ENCODE results near the gene RERE. TPM values are rescaled to one million over a fixed set of nuclear protein-coding genes. Genes with fewer than 3 reads are reported as not detected.

RERE gene
- total and polyA plus RNA-seq, 2 donors (not counting 3 experiments of a cell fraction or from before 2014, with no cell fraction given): 14.1 to 113 TPM

GRCh38 chr1:8315573-8316475 lies 501.6 kb downstream of the RERE start:
- Histone ChIP-seq H3K4me2 (ENCODE audit: insufficient read depth, low read length) (no peak overlapping the region), H3K9me3 (replicated peaks; ENCODE audit: control insufficient read depth, insufficient read depth, low read length) (no peaks in the 10 kb centered on the region), H4K20me1 (replicated peaks; ENCODE audit: control insufficient read depth, extremely low read depth, insufficient read depth, low read length) (no peaks in the 10 kb centered on the region), H3K4me1 (ENCODE audit: control insufficient read depth, extremely low read depth, insufficient read depth, low read length) (peaks cover 7% of the 10 kb centered on the region), H3K27ac (ENCODE audit: insufficient read depth, low read depth, low read length) (no peak overlapping the region), H3K9ac (replicated peaks; ENCODE audit: extremely low read depth, insufficient read depth, low read length) (no peak overlapping the region), H3K9me1 (replicated peaks; ENCODE audit: control insufficient read depth, extremely low read depth, insufficient read depth, low read length) (no peaks in the 10 kb centered on the region), H3K27me3 (ENCODE audit: control insufficient read depth in 2 of 2, insufficient read depth in 2 of 2, low read length in 2 of 2) (no peaks in the 10 kb centered on the region), H3K4me3 (replicated peaks in 1 of 3; ENCODE audit: insufficient read depth in 1 of 3, low read depth in 1 of 3, low read length in 3 of 3) (no peak overlapping the region), H2AFZ (ENCODE audit: low read depth, low read length) (no peak overlapping the region), H3K79me2 (ENCODE audit: control insufficient read depth, insufficient read depth, low read length) (no peaks in the 10 kb centered on the region), H3K36me3 (ENCODE audit: control insufficient read depth in 2 of 2, extremely low read depth in 1 of 2, insufficient read depth in 2 of 2, low read length in 2 of 2) (no peaks in the 10 kb centered on the region)
- FAIRE-seq: no peak
- DNase-seq (ENCODE audit: low read depth, low spot score): no peak
- TF ChIP-seq MYC (IDR thresholded peaks at IDR 0.05; ENCODE audit: low read depth, low read length) (no peak), POLR2A (IDR thresholded peaks at IDR 0.05; ENCODE audit: low read depth, low read length) (no peak), CTCF (IDR thresholded peaks at IDR 0.05; ENCODE audit: extremely low read depth in 1 of 2, insufficient read depth in 1 of 2, low read depth in 1 of 2, low read length in 2 of 2) (no peak), EZH2 (IDR thresholded peaks at IDR 0.05; ENCODE audit: borderline replicate concordance, low read depth, low read length, severe bottlenecking) (no peak), JUN (IDR thresholded peaks at IDR 0.05; ENCODE audit: borderline replicate concordance, insufficient read depth, insufficient read length, low read depth) (no peak), FOS (IDR thresholded peaks at IDR 0.05; ENCODE audit: borderline replicate concordance, insufficient read depth, low read length) (no peak)
- TF ChIP-seq, protein P1, sequence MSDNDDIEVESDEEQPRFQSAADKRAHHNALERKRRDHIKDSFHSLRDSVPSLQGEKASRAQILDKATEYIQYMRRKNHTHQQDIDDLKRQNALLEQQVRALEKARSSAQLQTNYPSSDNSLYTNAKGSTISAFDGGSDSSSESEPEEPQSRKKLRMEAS (IDR thresholded peaks at IDR 0.05; ENCODE audit: insufficient read depth, insufficient read length): no peak
- POLR2A ChIA-PET: interaction anchor here (2.8 kb wide), 1 partner anchor 301 kb away, joined by 8 read pairs; no protein-coding TSS in a partner anchor
- no TSS peak for BruUV-seq (replicated peaks)
- CTCF ChIA-PET: interaction anchor here (0.8 to 5.7 kb wide), 16 partner anchors 9 to 411 kb away, joined by 3 to 396 read pairs (median 8); partner anchors contain the start of gene ERRFI1
- dilution Hi-C loops (cut with MboI; ENCODE audit: extremely low pct_ligation_motif_present, low sequenced_read_pairs): loop anchor here (10.0 kb wide), 1 partner anchor 301 kb away; no protein-coding TSS in a partner anchor
- intact Hi-C loops (cut with micrococcal nuclease): loop anchor here (2.0 kb wide), 2 partner anchors 33 to 99 kb away; no protein-coding TSS in a partner anchor
